ENCODE measurements around the gene SHROOM4. TPM values are rescaled to one million over a fixed set of nuclear protein-coding genes. Genes with fewer than 3 reads are reported as not detected.

SHROOM4 gene
- total and polyA plus RNA-seq, 2 of the 13 experiments (the other 11 are each of a cell fraction or from before 2014, with no cell fraction given), result 0.08 to 0.18 TPM

- TF ChIP-seq, protein P1, sequence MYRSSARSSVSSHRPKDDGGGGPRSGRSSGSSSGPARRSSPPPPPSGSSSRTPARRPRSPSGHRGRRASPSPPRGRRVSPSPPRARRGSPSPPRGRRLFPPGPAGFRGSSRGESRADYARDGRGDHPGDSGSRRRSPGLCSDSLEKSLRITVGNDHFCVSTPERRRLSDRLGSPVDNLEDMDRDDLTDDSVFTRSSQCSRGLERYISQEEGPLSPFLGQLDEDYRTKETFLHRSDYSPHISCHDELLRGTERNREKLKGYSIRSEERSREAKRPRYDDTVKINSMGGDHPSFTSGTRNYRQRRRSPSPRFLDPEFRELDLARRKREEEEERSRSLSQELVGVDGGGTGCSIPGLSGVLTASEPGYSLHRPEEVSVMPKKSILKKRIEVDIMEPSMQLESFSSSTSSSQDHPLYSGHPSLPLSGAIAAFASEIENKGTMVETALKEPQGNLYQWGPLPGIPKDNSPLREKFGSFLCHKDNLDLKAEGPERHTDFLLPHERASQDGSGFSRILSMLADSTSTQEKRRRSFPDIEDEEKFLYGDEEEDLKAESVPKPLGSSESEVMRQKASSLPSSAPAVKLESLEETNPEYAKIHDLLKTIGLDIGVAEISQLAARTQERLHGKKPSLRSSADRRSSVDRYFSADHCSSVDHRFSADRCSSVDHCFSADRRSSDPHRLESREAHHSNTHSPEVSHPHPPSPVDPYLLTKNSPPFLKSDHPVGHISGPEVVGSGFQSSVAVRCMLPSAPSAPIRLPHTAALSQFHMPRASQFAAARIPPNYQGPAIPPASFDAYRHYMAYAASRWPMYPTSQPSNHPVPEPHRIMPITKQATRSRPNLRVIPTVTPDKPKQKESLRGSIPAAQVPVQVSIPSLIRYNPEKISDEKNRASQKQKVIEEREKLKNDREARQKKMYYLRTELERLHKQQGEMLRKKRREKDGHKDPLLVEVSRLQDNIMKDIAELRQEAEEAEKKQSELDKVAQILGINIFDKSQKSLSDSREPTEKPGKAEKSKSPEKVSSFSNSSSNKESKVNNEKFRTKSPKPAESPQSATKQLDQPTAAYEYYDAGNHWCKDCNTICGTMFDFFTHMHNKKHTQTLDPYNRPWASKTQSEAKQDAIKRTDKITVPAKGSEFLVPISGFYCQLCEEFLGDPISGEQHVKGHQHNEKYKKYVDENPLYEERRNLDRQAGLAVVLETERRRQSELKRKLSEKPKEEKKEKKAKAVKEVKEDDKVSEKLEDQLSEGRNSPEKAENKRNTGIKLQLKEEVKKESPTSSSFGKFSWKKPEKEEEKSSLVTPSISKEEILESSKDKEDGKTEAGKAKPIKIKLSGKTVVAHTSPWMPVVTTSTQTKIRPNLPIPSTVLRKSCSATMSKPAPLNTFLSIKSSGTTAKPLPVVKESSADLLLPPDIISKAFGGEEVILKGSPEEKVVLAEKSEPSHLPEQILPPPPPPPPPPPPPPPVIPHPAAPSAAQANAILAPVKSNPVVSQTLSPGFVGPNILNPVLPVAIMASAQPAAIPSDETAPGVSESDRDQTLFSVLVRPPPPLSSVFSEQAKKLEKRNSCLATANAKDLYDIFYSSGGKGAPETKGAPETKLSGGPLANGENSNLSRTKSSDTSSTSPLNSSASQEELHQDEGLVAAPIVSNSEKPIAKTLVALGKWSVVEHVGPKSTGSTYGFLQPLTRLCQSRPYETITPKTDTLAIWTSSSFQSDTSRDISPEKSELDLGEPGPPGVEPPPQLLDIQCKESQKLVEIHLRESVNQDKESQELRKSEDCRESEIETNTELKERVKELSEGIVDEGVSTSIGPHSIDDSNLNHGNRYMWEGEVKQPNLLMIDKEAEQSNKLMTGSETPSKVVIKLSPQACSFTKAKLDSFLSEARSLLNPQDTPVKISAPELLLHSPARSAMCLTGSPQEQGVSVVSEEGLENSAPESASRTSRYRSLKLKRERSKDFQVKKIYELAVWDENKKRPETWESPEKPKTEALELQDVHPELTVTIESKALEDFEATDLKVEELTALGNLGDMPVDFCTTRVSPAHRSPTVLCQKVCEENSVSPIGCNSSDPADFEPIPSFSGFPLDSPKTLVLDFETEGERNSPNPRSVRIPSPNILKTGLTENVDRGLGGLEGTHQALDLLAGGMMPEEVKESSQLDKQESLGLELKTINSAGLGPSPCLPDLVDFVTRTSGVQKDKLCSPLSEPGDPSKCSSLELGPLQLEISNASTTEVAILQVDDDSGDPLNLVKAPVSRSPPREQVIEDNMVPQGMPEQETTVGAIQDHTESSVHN (CRISPR knock-in tag; IDR thresholded peaks at IDR 0.05), result no peak
- TF ChIP-seq E2F5 (CRISPR knock-in tag; conservative IDR thresholded peaks at IDR 0.05) (no peak), HMGA1 (CRISPR knock-in tag; conservative IDR thresholded peaks at IDR 0.05) (no peak), MED13 (CRISPR knock-in tag; IDR thresholded peaks at IDR 0.05) (no peak), ZFP90 (CRISPR knock-in tag; IDR thresholded peaks at IDR 0.05; ENCODE audit: borderline replicate concordance) (no peak), RXRB (CRISPR knock-in tag; IDR thresholded peaks at IDR 0.05; ENCODE audit: borderline replicate concordance) (no peak), ZNF383 (CRISPR knock-in tag; IDR thresholded peaks at IDR 0.05; ENCODE audit: borderline replicate concordance) (no peak), YEATS4 (CRISPR knock-in tag; IDR thresholded peaks at IDR 0.05; ENCODE audit: borderline replicate concordance) (no peak)
These were observed 170.4 kb downstream of the SHROOM4 start (continued) for GRCh38 chrX:50643525-50644137.

Data from HepG2 (cell line).